Testis (tissue), 3 donors: ENCODE data around the gene HAUS7. TPM values are rescaled to one million over a fixed set of nuclear protein-coding genes. Genes with fewer than 3 reads are reported as not detected.

Source experiments
- DNase-seq: peaks from one replicate; pipeline ENCODE4 v3.0.0-alpha.2; 2019
- H3K27ac ChIP-seq, 2 donors: fragments of 200-600 bp; sonication (generic); one replicate each; pipeline ENCODE4 v1.5.1; 2019
- H3K27me3 ChIP-seq: fragments of 200-600 bp; sonication (generic); one replicate; pipeline ENCODE4 v1.5.1; 2019
- H3K36me3 ChIP-seq: fragments of 200-600 bp; sonication (generic); one replicate; pipeline ENCODE4 v1.5.1; 2017; ENCODE audit warnings: low read depth; ENCODE audit errors: missing control alignments
- H3K4me1 ChIP-seq: fragments of 200-600 bp; sonication (generic); one replicate; pipeline ENCODE4 v1.5.1; 2019
- H3K4me3 ChIP-seq, 2 donors: fragments of 200-600 bp; sonication (generic); one replicate each; pipeline ENCODE4 v1.5.1; 2017 to 2019
- H3K9me3 ChIP-seq: fragments of 200-600 bp; sonication (generic); one replicate; pipeline ENCODE4 v1.5.1; 2017
- POLR2A ChIP-seq: fragments of 450-650 bp; IDR thresholded peaks from one replicate; pipeline ENCODE4 v1.6.1; 2017; ENCODE audit warnings: antibody characterized with exemption, mild to moderate bottlenecking, moderate library complexity
- WGBS, 2 donors: methylation state at CpG; one replicate each; pipeline ENCODE4 v1.1.5; 2018; 5-methylcytosine and 5-hydroxymethylcytosine counted together
- intact Hi-C: fragments of 100-400 bp; cut with DNase I; formaldehyde crosslinking; loops from one replicate; pipeline ENCODE4 v1.15.1; 2023; ENCODE audit warnings: low total_unique reads
- polyA plus RNA-seq: library from polyadenylated mRNA; stranded (reverse); fragments of 350-450 nt; fragmentation: Illumina TruSeq; extraction: RNeasy Lipid Tissue Mini Kit (QIAGEN cat#74804); gene quantifications from one replicate; pipeline ENCODE4 v1.2.3, GENCODE V29; 2014; ENCODE audit warnings: low read depth, low replicate concordance; ENCODE audit not compliant: insufficient read depth
- total RNA-seq, 2 donors: library from RNA; depleted of rRNA; stranded (reverse); fragments of >200 nt; gene quantifications; one replicate each; pipeline ENCODE4 v1.2.3, GENCODE V29; 2016
- TF ChIP-seq, protein P1 (sequence below), 3 experiments: fragments of 450-650 bp in 2 of 3; fragments of 200-600 bp in 1 of 3; sonication (generic) in 1 of 3; IDR thresholded peaks; one replicate each; pipeline ENCODE4 v1.5.1; 2016 to 2019; ENCODE audit warnings: antibody characterized with exemption in 3 of 3, mild to moderate bottlenecking in 2 of 3, moderate library complexity in 1 of 3

HAUS7 gene
- total and polyA plus RNA-seq, 3 donors from 2014 or later = 18.0 to 35.2 (median 34.0) TPM

GRCh38 chrX:153412746-153413720 is 57.3 kb downstream of the HAUS7 start:
- intact Hi-C loops = no loop called here
- DNase-seq = no peak
- Histone ChIP-seq H3K27me3 (no peaks in the 10 kb centered on the region), H3K9me3 (no peaks in the 10 kb centered on the region), H3K4me3 (no peak overlapping the region), H3K27ac (no peak overlapping the region), H3K36me3 (no peaks in the 10 kb centered on the region), H3K4me1 (no peaks in the 10 kb centered on the region)
- WGBS, 2 donors = 39 to 62% methylated on average over 3 to 21 of the region's 23 CpGs
- TF ChIP-seq, protein P1, sequence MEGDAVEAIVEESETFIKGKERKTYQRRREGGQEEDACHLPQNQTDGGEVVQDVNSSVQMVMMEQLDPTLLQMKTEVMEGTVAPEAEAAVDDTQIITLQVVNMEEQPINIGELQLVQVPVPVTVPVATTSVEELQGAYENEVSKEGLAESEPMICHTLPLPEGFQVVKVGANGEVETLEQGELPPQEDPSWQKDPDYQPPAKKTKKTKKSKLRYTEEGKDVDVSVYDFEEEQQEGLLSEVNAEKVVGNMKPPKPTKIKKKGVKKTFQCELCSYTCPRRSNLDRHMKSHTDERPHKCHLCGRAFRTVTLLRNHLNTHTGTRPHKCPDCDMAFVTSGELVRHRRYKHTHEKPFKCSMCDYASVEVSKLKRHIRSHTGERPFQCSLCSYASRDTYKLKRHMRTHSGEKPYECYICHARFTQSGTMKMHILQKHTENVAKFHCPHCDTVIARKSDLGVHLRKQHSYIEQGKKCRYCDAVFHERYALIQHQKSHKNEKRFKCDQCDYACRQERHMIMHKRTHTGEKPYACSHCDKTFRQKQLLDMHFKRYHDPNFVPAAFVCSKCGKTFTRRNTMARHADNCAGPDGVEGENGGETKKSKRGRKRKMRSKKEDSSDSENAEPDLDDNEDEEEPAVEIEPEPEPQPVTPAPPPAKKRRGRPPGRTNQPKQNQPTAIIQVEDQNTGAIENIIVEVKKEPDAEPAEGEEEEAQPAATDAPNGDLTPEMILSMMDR (IDR thresholded peaks at IDR 0.05) = no peak
- TF ChIP-seq POLR2A = no peak

DNA sequence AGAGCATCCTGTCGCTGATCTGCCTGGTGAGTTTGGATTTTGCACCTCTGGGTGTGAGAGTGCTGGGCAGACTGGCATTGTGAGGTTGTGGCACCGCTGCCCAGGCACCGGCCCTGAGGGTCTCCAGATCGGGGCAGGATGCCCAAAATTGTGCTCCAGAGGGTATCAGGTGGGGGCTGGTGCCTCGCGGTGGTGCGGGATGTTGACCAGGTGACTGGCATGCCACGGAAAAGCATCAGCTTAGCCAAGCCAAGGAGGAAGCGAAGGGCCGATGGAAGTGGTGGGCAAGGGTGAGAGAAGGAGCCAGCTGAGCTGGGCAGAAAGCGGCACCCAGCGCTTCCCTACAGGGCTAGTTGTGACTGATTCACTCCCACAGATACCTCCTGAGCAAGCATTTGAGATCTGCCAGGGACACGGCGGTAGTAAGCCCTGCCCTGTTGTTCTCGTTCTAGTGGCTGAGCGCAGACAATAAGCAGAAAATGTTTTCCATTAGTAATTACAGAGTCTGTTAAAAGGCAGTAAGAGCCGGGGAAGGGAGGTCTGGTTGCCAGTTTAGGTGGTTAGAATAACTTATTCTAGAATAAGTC is 58.3 kb downstream of the HAUS7 start:
- Histone ChIP-seq H3K4me3 (peak overlapping the region; percentile 50 to 61), H3K27ac (no peak overlapping the region), H3K4me1 (no peaks in the 10 kb centered on the region), H3K27me3 (no peaks in the 10 kb centered on the region), H3K36me3 (no peaks in the 10 kb centered on the region), H3K9me3 (no peaks in the 10 kb centered on the region)
- TF ChIP-seq, protein P1 (IDR thresholded peaks at IDR 0.05) = no peak
- TF ChIP-seq POLR2A = no peak
- no peak for DNase-seq
- intact Hi-C loops = no loop called here
- 10 to 23% methylated on average over 7 to 16 of the region's 17 CpGs for WGBS, 2 donors

- no peaks in the 10 kb centered on the region for H3K27me3 ChIP-seq
- intact Hi-C loops = no loop called here
- no peak within 1 kb of the TSS for H3K27ac ChIP-seq
- no peaks in the 10 kb centered on the region for H3K9me3 ChIP-seq
- TF ChIP-seq POLR2A = no peak
- TF ChIP-seq, protein P1 (IDR thresholded peaks at IDR 0.05) = no peak
- H3K4me1 ChIP-seq = no peaks in the 10 kb centered on the region
- no peaks in the 10 kb centered on the region for H3K36me3 ChIP-seq
- no peak for DNase-seq
- WGBS, 2 donors = 5% methylated on average over 12 of the region's 75 CpGs; no CpG with 5 or more reads in 1 of the 2 donors
- H3K4me3 ChIP-seq = peak within 1 kb of the TSS; percentile 50 to 61
Observed at GRCh38 chrX:153411255-153411987, 59.0 kb downstream of the HAUS7 start, which contains the start of gene ZFP92. TSS of gene ZFP92 (plus strand) at chrX:153411472. CDS start at chrX:153418323, 6,851 bp downstream.

DNA sequence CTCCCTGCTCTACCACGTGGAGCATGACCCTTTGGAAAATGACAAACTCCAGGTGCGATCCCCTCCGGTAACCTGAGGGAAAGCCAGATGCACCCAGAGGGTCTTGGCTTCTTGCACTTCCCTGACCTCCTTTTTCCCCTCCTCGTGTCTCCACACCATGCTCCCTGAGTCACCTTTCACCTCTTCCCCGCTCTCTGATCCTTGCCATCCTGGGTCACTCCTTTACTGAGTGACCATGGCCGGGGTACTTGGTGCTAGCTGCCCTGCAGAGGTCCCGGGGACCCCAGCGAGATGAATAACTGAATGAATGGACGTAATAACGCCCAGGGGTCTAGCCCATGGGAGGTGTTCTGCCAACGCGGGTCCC is 59.5 kb downstream of the HAUS7 start:
- intact Hi-C loops = no loop called here
- H3K27ac ChIP-seq = no peak overlapping the region
- no peaks in the 10 kb centered on the region for H3K36me3 ChIP-seq
- H3K9me3 ChIP-seq = no peaks in the 10 kb centered on the region
- DNase-seq = no peak
- TF ChIP-seq, protein P1 (IDR thresholded peaks at IDR 0.05) = no peak
- no peak for TF ChIP-seq POLR2A
- 32% methylated on average over 4 to 12 of the region's 12 CpGs for WGBS, 2 donors
- no peaks in the 10 kb centered on the region for H3K4me1 ChIP-seq
- peak overlapping the region; percentile 50 to 61 for H3K4me3 ChIP-seq
- H3K27me3 ChIP-seq = no peaks in the 10 kb centered on the region
